Measurements from ENCODE around the gene OR8I2. TPM values are rescaled to one million over a fixed set of nuclear protein-coding genes. Genes with fewer than 3 reads are reported as not detected.
"Not testable (repeated sequence)": the region's sequence is repeated elsewhere in the genome, so short reads cannot be mapped to it uniquely, and the experiment has no call there.

The OR8I2 gene
- not detected in 2 replicates for total RNA-seq (2014; rRNA removed; shearing (Covaris generic))
- not detected in 2 replicates for polyA plus RNA-seq (2015; cell fraction: cytosol; rRNA removed)
- not detected in 2 replicates for polyA plus RNA-seq (2015; cell fraction: nucleus; rRNA removed)

GRCh38 chr11:56093008-56093407 is at the start of gene OR8I2:
Gene OR8I2 (plus strand): TSS chr11:56093308. CDS start chr11:56093308, 0 bp downstream.
- in situ Hi-C loops (cut with HindIII; ENCODE audit: low pct_unique_long_range_greater_than_20kb, low sequenced_read_pairs), result no loop called here
- DNase-seq (ENCODE audit: low read depth, low spot score), result no peak

GRCh38 chr11:56045538-56045937 is 47.6 kb upstream of the OR8I2 start:
- DNase-seq (ENCODE audit: low read depth, low spot score), result no peak
- in situ Hi-C loops (cut with HindIII; ENCODE audit: low pct_unique_long_range_greater_than_20kb, low sequenced_read_pairs), result no loop called here

GRCh38 chr11:56048480-56048879 is 44.6 kb upstream of the OR8I2 start:
- DNase-seq (ENCODE audit: low read depth, low spot score), result no peak
- in situ Hi-C loops (cut with HindIII; ENCODE audit: low pct_unique_long_range_greater_than_20kb, low sequenced_read_pairs), result no loop called here

- DNase-seq (ENCODE audit: low read depth, low spot score), result peak; percentile 89
- in situ Hi-C loops (cut with HindIII; ENCODE audit: low pct_unique_long_range_greater_than_20kb, low sequenced_read_pairs), result no loop called here
Measured at GRCh38 chr11:56049487-56049886, 43.6 kb upstream of the OR8I2 start.

GRCh38 chr11:56056366-56056765 is 36.7 kb upstream of the OR8I2 start:
- in situ Hi-C loops (cut with HindIII; ENCODE audit: low pct_unique_long_range_greater_than_20kb, low sequenced_read_pairs), result not testable (repeated sequence)

GRCh38 chr11:56057661-56058237 is 35.4 kb upstream of the OR8I2 start:
- in situ Hi-C loops (cut with HindIII; ENCODE audit: low pct_unique_long_range_greater_than_20kb, low sequenced_read_pairs), result not testable (repeated sequence)
- peak; percentile 85 for DNase-seq (ENCODE audit: low read depth, low spot score)

More at GRCh38 chr11:56056366-56056765, 36.7 kb upstream of the OR8I2 start:
- DNase-seq (ENCODE audit: low read depth, low spot score), result not testable (repeated sequence)

- in situ Hi-C loops (cut with HindIII; ENCODE audit: low pct_unique_long_range_greater_than_20kb, low sequenced_read_pairs); DNase-seq (ENCODE audit: low read depth, low spot score): not testable (repeated sequence)
Measured at GRCh38 chr11:56058260-56058780, 34.8 kb upstream of the OR8I2 start.

GRCh38 chr11:56066980-56067379 is 26.1 kb upstream of the OR8I2 start:
- in situ Hi-C loops (cut with HindIII; ENCODE audit: low pct_unique_long_range_greater_than_20kb, low sequenced_read_pairs), result no loop called here
- no peak for DNase-seq (ENCODE audit: low read depth, low spot score)

GRCh38 chr11:56089697-56090096 is 3.4 kb upstream of the OR8I2 start:
- in situ Hi-C loops (cut with HindIII; ENCODE audit: low pct_unique_long_range_greater_than_20kb, low sequenced_read_pairs), result no loop called here
- peak; percentile 47 for DNase-seq (ENCODE audit: low read depth, low spot score)

- in situ Hi-C loops (cut with HindIII; ENCODE audit: low pct_unique_long_range_greater_than_20kb, low sequenced_read_pairs), result no loop called here
- DNase-seq (ENCODE audit: low read depth, low spot score), result peak; percentile 13
Measured at GRCh38 chr11:56103210-56103737, 10.2 kb downstream of the OR8I2 start, which contains the start of gene OR8H2. Gene OR8H2 (plus strand): TSS chr11:56103687. CDS start chr11:56105043, 1,356 bp downstream.

- DNase-seq (ENCODE audit: low read depth, low spot score), result no peak
- in situ Hi-C loops (cut with HindIII; ENCODE audit: low pct_unique_long_range_greater_than_20kb, low sequenced_read_pairs), result no loop called here
Measured at GRCh38 chr11:56122073-56122472, 29.0 kb downstream of the OR8I2 start, which contains the start of gene OR8H3. Gene OR8H3 (plus strand): TSS chr11:56122373. CDS start chr11:56122373, 0 bp downstream.

GRCh38 chr11:56140151-56140661 is 47.1 kb downstream of the OR8I2 start, which contains the start of gene OR8J3:
Gene OR8J3 (minus strand): TSS chr11:56140201. CDS start chr11:56137718, 2,483 bp downstream.
- DNase-seq (ENCODE audit: low read depth, low spot score), result no peak
- in situ Hi-C loops (cut with HindIII; ENCODE audit: low pct_unique_long_range_greater_than_20kb, low sequenced_read_pairs), result no loop called here

GRCh38 chr11:56143681-56144080 is 50.6 kb downstream of the OR8I2 start:
- DNase-seq (ENCODE audit: low read depth, low spot score); in situ Hi-C loops (cut with HindIII; ENCODE audit: low pct_unique_long_range_greater_than_20kb, low sequenced_read_pairs): not testable (repeated sequence)

Small RNAs within 50 kb of the gene (small RNA-seq; reads per million reads assigned to genes)
- gene OR8I4P, result 0 reads per million in 2 experiments

Other genes starting within 250 kb of the OR8I2 start
- gene TRIM51, start 210.0 kb upstream of the OR8I2 start, total RNA-seq (2014; rRNA removed; shearing (Covaris generic)), result 23.7 and 23.9 TPM in 2 replicates
- not detected in 2 replicates for gene OR5W2, start 178.7 kb upstream of the OR8I2 start, total RNA-seq (2014; rRNA removed; shearing (Covaris generic))
- gene OR5I1, start 156.9 kb upstream of the OR8I2 start, total RNA-seq (2014; rRNA removed; shearing (Covaris generic)), result not detected in 2 replicates
- not detected in 2 replicates for gene OR10AG1, start 123.4 kb upstream of the OR8I2 start, total RNA-seq (2014; rRNA removed; shearing (Covaris generic))
- not detected in 2 replicates for gene OR5F1, start 98.7 kb upstream of the OR8I2 start, total RNA-seq (2014; rRNA removed; shearing (Covaris generic))
- not detected in 2 replicates for gene OR5AS1, start 65.7 kb upstream of the OR8I2 start, total RNA-seq (2014; rRNA removed; shearing (Covaris generic))
- not detected in 2 replicates for gene OR8H2, start 10.4 kb downstream of the OR8I2 start, total RNA-seq (2014; rRNA removed; shearing (Covaris generic))
- gene OR8H3, start 29.1 kb downstream of the OR8I2 start, total RNA-seq (2014; rRNA removed; shearing (Covaris generic)), result not detected in 2 replicates
- gene OR8J3, start 46.9 kb downstream of the OR8I2 start, total RNA-seq (2014; rRNA removed; shearing (Covaris generic)), result not detected in 2 replicates
- not detected in 2 replicates for gene OR8K5, start 67.0 kb downstream of the OR8I2 start, total RNA-seq (2014; rRNA removed; shearing (Covaris generic))
- 0.82 and 1.0 TPM in 2 replicates for gene OR5J2, start 83.3 kb downstream of the OR8I2 start, total RNA-seq (2014; rRNA removed; shearing (Covaris generic))
- gene OR5T2, start 140.9 kb downstream of the OR8I2 start, total RNA-seq (2014; rRNA removed; shearing (Covaris generic)), result not detected in 2 replicates
- gene OR5T3, start 158.9 kb downstream of the OR8I2 start, total RNA-seq (2014; rRNA removed; shearing (Covaris generic)), result not detected in 2 replicates
- not detected in 2 replicates for gene OR5T1, start 180.8 kb downstream of the OR8I2 start, total RNA-seq (2014; rRNA removed; shearing (Covaris generic))
- gene OR8H1, start 198.9 kb downstream of the OR8I2 start, total RNA-seq (2014; rRNA removed; shearing (Covaris generic)), result not detected in 2 replicates
- not detected in 2 replicates for gene OR8K3, start 221.8 kb downstream of the OR8I2 start, total RNA-seq (2014; rRNA removed; shearing (Covaris generic))

Measured in SK-MEL-5 (cell line).